Loucy (cell line): ENCODE data around the gene IGF2.

ENCODE experiments used
- EZH2phosphoT487 ChIP-seq: fragments of 200-600 bp; IDR thresholded peaks from 2 replicates; pipeline ENCODE4 v1.6.1; 2018; ENCODE audit warnings: antibody characterized with exemption, mild to moderate bottlenecking, moderate library complexity, borderline replicate concordance
- TF ChIP-seq, protein P1 (sequence below): fragments of 200-600 bp; sonication (generic); conservative IDR thresholded peaks from 2 replicates; pipeline ENCODE4 v1.5.1; 2014; ENCODE audit warnings: mild to moderate bottlenecking, antibody characterized with exemption, low read length

GRCh38 chr11:2148595-2148994, 9.4 kb upstream of the IGF2 start:
- TF ChIP-seq, protein P1, sequence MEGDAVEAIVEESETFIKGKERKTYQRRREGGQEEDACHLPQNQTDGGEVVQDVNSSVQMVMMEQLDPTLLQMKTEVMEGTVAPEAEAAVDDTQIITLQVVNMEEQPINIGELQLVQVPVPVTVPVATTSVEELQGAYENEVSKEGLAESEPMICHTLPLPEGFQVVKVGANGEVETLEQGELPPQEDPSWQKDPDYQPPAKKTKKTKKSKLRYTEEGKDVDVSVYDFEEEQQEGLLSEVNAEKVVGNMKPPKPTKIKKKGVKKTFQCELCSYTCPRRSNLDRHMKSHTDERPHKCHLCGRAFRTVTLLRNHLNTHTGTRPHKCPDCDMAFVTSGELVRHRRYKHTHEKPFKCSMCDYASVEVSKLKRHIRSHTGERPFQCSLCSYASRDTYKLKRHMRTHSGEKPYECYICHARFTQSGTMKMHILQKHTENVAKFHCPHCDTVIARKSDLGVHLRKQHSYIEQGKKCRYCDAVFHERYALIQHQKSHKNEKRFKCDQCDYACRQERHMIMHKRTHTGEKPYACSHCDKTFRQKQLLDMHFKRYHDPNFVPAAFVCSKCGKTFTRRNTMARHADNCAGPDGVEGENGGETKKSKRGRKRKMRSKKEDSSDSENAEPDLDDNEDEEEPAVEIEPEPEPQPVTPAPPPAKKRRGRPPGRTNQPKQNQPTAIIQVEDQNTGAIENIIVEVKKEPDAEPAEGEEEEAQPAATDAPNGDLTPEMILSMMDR, result no peak
- TF ChIP-seq EZH2phosphoT487, result no peak
